Smooth muscle cell (in vitro differentiated cells): ENCODE measurements around the gene UPF2. TPM values are rescaled to one million over a fixed set of nuclear protein-coding genes. Genes with fewer than 3 reads are reported as not detected.

Experiments
- DNase-seq: peaks from one replicate; lab custom pipeline; 2025; ENCODE audit not compliant: unreplicated experiment; lab: John Stamatoyannopoulos, UW
- H2AFZ ChIP-seq: fragments of 200-600 bp; sonication (generic); 2 replicates; pipeline ENCODE4 v1.6.0; 2016; ENCODE audit warnings: antibody characterized with exemption, low read depth, mild to moderate bottlenecking
- H3F3A ChIP-seq: fragments of 200-600 bp; sonication (generic); 2 replicates; pipeline ENCODE4 v1.6.0; 2017; ENCODE audit warnings: antibody characterized with exemption, low read depth
- H3K27ac ChIP-seq: fragments of 200-600 bp; sonication (generic); 2 replicates; pipeline ENCODE4 v1.5.1; 2016; ENCODE audit warnings: low read depth, mild to moderate bottlenecking
- H3K27me3 ChIP-seq: fragments of 200-600 bp; sonication (generic); 2 replicates; pipeline ENCODE4 v1.6.1; 2016; ENCODE audit warnings: low read depth, mild to moderate bottlenecking
- H3K36me3 ChIP-seq: fragments of 200-600 bp; sonication (generic); 2 replicates; pipeline ENCODE4 v1.5.1; 2016; ENCODE audit warnings: low read depth
- H3K4me1 ChIP-seq: fragments of 200-600 bp; sonication (generic); 2 replicates; pipeline ENCODE4 v1.5.1; 2016; ENCODE audit warnings: low read depth
- H3K4me2 ChIP-seq: fragments of 200-600 bp; sonication (generic); 2 replicates; pipeline ENCODE4 v1.6.0; 2016; ENCODE audit warnings: mild to moderate bottlenecking
- H3K4me3 ChIP-seq: fragments of 200-600 bp; sonication (generic); 2 replicates; pipeline ENCODE4 v1.5.1; 2016; ENCODE audit warnings: mild to moderate bottlenecking
- H3K79me2 ChIP-seq: fragments of 200-600 bp; sonication (generic); 2 replicates; pipeline ENCODE4 v1.6.0; 2016; ENCODE audit warnings: low read depth, mild to moderate bottlenecking
- H3K9ac ChIP-seq: fragments of 200-600 bp; sonication (generic); 2 replicates; pipeline ENCODE4 v1.6.0; 2016; ENCODE audit warnings: low read depth
- H3K9me3 ChIP-seq: fragments of 200-600 bp; sonication (generic); replicated peaks from 2 replicates; pipeline ENCODE4 v1.5.1; 2016; ENCODE audit warnings: low read depth
- H4K20me1 ChIP-seq: fragments of 200-600 bp; sonication (generic); 2 replicates; pipeline ENCODE4 v1.6.0; 2016; ENCODE audit warnings: low read depth
- CTCF ChIP-seq: fragments of 200-600 bp; sonication (generic); IDR thresholded peaks from 2 replicates; pipeline ENCODE4 v1.5.1; 2017; ENCODE audit warnings: borderline replicate concordance, mild to moderate bottlenecking, antibody characterized with exemption; ENCODE audit not compliant: insufficient read depth, poor library complexity, severe bottlenecking
- WGBS: methylation state at CpG from one replicate; pipeline ENCODE4 v1.1.7; 2016; ENCODE audit warnings: low lambda C conversion rate; 5-methylcytosine and 5-hydroxymethylcytosine counted together
- polyA plus RNA-seq: library from polyadenylated mRNA; unstranded; fragments of >200 nt; fragmentation: Nextera tagmentation; extraction: Ambion mirVana; gene quantifications from 2 replicates; pipeline ENCODE4 v1.2.1, GENCODE V29; 2016
- total RNA-seq: library from RNA; depleted of rRNA; stranded (reverse); fragments of >200 nt; gene quantifications from 2 replicates; pipeline ENCODE4 v1.2.3, GENCODE V29; 2014

UPF2 gene
- total and polyA plus RNA-seq, 2 experiments from 2014 or later, result 9.1 to 13.4 TPM

DNA sequence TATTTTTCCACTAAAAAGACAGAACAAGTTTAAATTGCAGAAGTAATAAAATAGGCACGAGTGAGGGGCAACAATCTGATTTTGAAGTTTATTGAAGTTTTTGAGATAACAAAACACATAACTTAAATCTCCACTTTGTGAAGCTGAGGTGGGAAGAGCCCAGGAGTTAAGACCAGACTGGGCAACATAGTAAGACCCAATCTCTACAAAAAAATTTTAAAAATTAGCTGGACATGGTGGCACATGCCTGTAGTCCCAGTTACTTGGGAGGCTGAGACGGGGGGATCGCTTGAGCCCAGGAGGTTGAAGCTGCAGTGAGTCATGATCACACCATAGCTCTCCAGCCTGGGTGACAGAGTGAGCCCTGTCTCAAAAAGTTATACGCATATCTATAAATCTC, 11.2 kb downstream of the UPF2 start:
- TF ChIP-seq CTCF, result no peak
- Histone ChIP-seq H3K27ac (no peak overlapping the region), H3K4me1 (no peaks in the 10 kb centered on the region), H3K4me3 (no peak overlapping the region), H3K79me2 (peaks cover 61% of the 10 kb centered on the region), H2AFZ (no peak overlapping the region), H3K4me2 (no peak overlapping the region), H3K27me3 (no peaks in the 10 kb centered on the region), H4K20me1 (peaks cover 56% of the 10 kb centered on the region), H3K9ac (no peak overlapping the region), H3K9me3 (no peaks in the 10 kb centered on the region), H3F3A (no peaks in the 10 kb centered on the region), H3K36me3 (peaks cover 13% of the 10 kb centered on the region)
- DNase-seq, result no peak
- 97% methylated on average over 4 of the region's 4 CpGs for WGBS

DNA sequence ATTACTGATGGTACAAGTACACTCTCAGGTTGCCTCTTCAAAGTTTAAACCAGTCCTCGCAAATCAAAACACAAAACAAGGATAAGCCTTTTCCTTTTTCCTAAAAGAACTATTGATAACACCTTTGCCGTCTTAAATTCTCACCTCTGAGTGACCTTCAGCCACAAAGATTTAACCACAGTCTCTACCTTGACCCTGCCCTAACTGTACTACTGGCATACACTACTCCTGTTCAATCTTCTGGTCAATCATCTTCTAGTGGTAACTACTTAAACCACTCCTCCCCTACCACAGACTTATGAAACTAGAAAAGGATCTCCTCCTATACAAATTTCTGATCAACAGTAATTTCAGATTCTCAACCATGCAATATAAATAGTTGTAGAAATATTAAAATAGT, 15.1 kb downstream of the UPF2 start:
- H3K4me1 ChIP-seq, result no peaks in the 10 kb centered on the region
- H3K4me3 ChIP-seq, result no peak overlapping the region
- peaks cover 59% of the 10 kb centered on the region for H3K79me2 ChIP-seq
- H4K20me1 ChIP-seq, result peaks cover 73% of the 10 kb centered on the region
- no peak overlapping the region for H3K4me2 ChIP-seq
- H3K36me3 ChIP-seq, result no peaks in the 10 kb centered on the region
- TF ChIP-seq CTCF, result no peak
- H3K27ac ChIP-seq, result no peak overlapping the region
- no peak overlapping the region for H3K9ac ChIP-seq
- WGBS, result 94% methylated on average over 2 of the region's 2 CpGs
- no peaks in the 10 kb centered on the region for H3F3A ChIP-seq
- H3K9me3 ChIP-seq, result no peaks in the 10 kb centered on the region
- no peak for DNase-seq
- H3K27me3 ChIP-seq, result no peaks in the 10 kb centered on the region
- H2AFZ ChIP-seq, result no peak overlapping the region

DNA sequence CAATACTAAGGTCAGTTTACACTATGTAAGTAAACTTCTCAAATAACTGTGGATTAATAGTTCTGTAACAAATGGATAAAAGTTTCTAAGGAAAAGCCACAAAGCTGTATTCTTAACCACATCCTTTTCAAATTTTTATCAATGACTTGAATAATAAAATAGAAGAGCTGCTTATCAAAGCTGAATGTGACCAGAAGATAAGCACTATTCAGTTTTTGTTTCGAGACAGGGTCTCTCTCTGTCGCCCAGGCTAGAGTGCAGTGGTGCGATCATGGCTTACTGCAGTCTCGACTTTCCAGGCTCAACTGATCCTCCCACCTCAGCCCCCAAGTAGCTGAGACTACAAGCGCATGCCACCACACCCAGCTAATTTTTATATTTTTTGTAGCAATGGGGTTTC, 17.0 kb downstream of the UPF2 start:
- H3K79me2 ChIP-seq, result peaks cover 65% of the 10 kb centered on the region
- no peaks in the 10 kb centered on the region for H3K4me1 ChIP-seq
- no peaks in the 10 kb centered on the region for H3K9me3 ChIP-seq
- peaks cover 78% of the 10 kb centered on the region for H4K20me1 ChIP-seq
- H3K4me3 ChIP-seq, result no peak overlapping the region
- H3K27ac ChIP-seq, result no peak overlapping the region
- H3K27me3 ChIP-seq, result no peaks in the 10 kb centered on the region
- H3F3A ChIP-seq, result no peaks in the 10 kb centered on the region
- H3K4me2 ChIP-seq, result no peak overlapping the region
- TF ChIP-seq CTCF, result no peak
- H2AFZ ChIP-seq, result no peak overlapping the region
- 95% methylated on average over 5 of the region's 5 CpGs for WGBS
- DNase-seq, result no peak
- H3K36me3 ChIP-seq, result no peaks in the 10 kb centered on the region
- no peak overlapping the region for H3K9ac ChIP-seq

GRCh38 chr10:12022580-12023257, 19.9 kb downstream of the UPF2 start:
- TF ChIP-seq CTCF, result no peak
- Histone ChIP-seq H3K4me2 (no peak overlapping the region), H3K9ac (no peak overlapping the region), H2AFZ (no peak overlapping the region), H3K27me3 (no peaks in the 10 kb centered on the region), H3K36me3 (no peaks in the 10 kb centered on the region), H3K9me3 (no peaks in the 10 kb centered on the region), H3K4me3 (no peak overlapping the region), H3F3A (no peaks in the 10 kb centered on the region), H3K27ac (no peak overlapping the region), H4K20me1 (peaks cover 79% of the 10 kb centered on the region), H3K4me1 (no peaks in the 10 kb centered on the region), H3K79me2 (peaks cover 69% of the 10 kb centered on the region)
- WGBS, result 92% methylated on average over 1 of the region's 1 CpG
- no peak for DNase-seq
